ENCODE measurements around the gene TMEM237.

DNA sequence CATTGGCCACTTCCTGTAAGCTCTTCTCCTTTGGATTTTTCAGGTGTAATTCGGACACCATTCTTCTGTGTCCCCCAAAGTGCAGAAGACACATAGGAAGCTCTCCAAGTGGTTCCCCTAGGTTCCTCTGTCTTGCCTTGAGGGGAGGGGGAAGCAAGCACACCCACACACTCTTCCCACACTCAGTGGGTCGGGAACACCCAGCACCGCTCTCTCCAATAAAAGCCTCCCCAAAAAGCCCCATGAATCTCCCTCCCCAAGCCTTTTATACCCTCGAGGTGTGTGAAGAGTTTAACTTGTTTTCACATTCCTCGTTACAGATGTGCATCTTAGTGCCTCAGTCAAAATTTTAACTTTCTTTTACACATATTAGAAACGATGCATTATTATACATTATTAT is 9.9 kb upstream of the TMEM237 start:
- TF ChIP-seq, protein P1, sequence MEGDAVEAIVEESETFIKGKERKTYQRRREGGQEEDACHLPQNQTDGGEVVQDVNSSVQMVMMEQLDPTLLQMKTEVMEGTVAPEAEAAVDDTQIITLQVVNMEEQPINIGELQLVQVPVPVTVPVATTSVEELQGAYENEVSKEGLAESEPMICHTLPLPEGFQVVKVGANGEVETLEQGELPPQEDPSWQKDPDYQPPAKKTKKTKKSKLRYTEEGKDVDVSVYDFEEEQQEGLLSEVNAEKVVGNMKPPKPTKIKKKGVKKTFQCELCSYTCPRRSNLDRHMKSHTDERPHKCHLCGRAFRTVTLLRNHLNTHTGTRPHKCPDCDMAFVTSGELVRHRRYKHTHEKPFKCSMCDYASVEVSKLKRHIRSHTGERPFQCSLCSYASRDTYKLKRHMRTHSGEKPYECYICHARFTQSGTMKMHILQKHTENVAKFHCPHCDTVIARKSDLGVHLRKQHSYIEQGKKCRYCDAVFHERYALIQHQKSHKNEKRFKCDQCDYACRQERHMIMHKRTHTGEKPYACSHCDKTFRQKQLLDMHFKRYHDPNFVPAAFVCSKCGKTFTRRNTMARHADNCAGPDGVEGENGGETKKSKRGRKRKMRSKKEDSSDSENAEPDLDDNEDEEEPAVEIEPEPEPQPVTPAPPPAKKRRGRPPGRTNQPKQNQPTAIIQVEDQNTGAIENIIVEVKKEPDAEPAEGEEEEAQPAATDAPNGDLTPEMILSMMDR (IDR thresholded peaks at IDR 0.05 in 8 of 11, conservative IDR thresholded peaks at IDR 0.05 in 3 of 11) = no peak
- TF ChIP-seq POLR2A (IDR thresholded peaks at IDR 0.05) = no peak
